ENCODE data around the gene EN2.

- TF ChIP-seq CTCF (IDR thresholded peaks at IDR 0.05) (no peak), ZFX (IDR thresholded peaks at IDR 0.05; ENCODE audit: borderline replicate concordance) (no peak)
These were observed 3.7 kb downstream of the EN2 start for GRCh38 chr7:155461631-155462030.
